ENCODE measurements around the gene DCTN4.

Gene DCTN4

DNA sequence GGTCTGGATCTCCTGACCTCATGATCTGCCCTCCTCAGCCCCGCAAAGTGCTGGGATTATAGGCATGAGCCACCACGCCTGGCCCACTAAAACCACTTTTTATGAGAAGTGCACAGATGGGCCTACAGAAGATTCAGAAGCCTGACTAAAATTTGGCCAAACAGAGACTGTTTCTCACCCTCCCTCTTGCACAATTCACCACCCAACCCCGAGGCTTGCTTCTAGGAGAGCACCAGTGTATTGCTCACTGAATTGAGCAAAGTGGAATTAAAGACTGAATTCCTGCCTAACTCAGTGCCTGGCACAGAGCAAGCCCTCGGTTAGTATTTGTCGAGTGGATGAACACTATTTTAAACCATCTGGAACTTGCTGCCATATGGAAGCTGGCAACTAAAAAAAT lies 3.4 kb upstream of the DCTN4 start:
- peaks cover 36% of the 10 kb centered on the region for H3K79me2 ChIP-seq (ENCODE audit: insufficient read depth, low read length)
- H3K9me2 ChIP-seq (replicated peaks; ENCODE audit: low read depth, low read length) = no peaks in the 10 kb centered on the region
- no peak overlapping the region for H2AFZ ChIP-seq (ENCODE audit: low read length)
- no peaks in the 10 kb centered on the region for H3K36me3 ChIP-seq (ENCODE audit: insufficient read depth, low read length)
- peaks cover 11% of the 10 kb centered on the region for H4K20me1 ChIP-seq (ENCODE audit: insufficient read depth, low read length, poor library complexity, severe bottlenecking)
- H3K4me3 ChIP-seq (ENCODE audit: low read length, poor library complexity, severe bottlenecking) = peak overlapping the region; percentile 63
- no peaks in the 10 kb centered on the region for H3K9me3 ChIP-seq (ENCODE audit: insufficient read depth, low read depth, low read length)
- no peaks in the 10 kb centered on the region for H3K27me3 ChIP-seq (ENCODE audit: insufficient read depth, low read length, poor library complexity, severe bottlenecking)
- H3K4me2 ChIP-seq (ENCODE audit: low read depth, low read length, poor library complexity, severe bottlenecking) = peak overlapping the region; percentile 87
- no peak for TF ChIP-seq EZH2phosphoT487 (IDR thresholded peaks at IDR 0.05; ENCODE audit: borderline replicate concordance)
- TF ChIP-seq, protein P1, sequence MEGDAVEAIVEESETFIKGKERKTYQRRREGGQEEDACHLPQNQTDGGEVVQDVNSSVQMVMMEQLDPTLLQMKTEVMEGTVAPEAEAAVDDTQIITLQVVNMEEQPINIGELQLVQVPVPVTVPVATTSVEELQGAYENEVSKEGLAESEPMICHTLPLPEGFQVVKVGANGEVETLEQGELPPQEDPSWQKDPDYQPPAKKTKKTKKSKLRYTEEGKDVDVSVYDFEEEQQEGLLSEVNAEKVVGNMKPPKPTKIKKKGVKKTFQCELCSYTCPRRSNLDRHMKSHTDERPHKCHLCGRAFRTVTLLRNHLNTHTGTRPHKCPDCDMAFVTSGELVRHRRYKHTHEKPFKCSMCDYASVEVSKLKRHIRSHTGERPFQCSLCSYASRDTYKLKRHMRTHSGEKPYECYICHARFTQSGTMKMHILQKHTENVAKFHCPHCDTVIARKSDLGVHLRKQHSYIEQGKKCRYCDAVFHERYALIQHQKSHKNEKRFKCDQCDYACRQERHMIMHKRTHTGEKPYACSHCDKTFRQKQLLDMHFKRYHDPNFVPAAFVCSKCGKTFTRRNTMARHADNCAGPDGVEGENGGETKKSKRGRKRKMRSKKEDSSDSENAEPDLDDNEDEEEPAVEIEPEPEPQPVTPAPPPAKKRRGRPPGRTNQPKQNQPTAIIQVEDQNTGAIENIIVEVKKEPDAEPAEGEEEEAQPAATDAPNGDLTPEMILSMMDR (conservative IDR thresholded peaks at IDR 0.05; ENCODE audit: low read length) = no peak
- peak overlapping the region; percentile 88 for H3K9ac ChIP-seq (ENCODE audit: low read depth, low read length, poor library complexity, severe bottlenecking)
- peaks cover 76% of the 10 kb centered on the region for H3K4me1 ChIP-seq (ENCODE audit: insufficient read depth, low read length, poor library complexity, severe bottlenecking)
- peaks cover 30% of the 10 kb centered on the region for H3F3A ChIP-seq (ENCODE audit: low read depth)

DNA sequence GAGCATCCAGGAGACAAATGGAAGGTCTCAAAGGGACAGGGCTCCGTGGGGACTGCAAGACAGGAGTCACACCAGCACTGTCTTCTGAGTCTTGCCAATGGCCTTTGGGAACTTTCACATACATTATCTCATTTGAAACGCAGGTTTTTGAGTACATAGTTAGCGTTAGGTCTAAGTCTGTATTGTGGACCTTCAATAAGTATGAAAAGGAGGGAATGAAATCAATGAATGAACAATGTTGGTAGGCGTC lies 442 bp upstream of the DCTN4 start:
- peak overlapping the region; percentile 90 for H2AFZ ChIP-seq (ENCODE audit: low read length)
- H3K4me3 ChIP-seq (ENCODE audit: low read length, poor library complexity, severe bottlenecking) = peak overlapping the region; percentile 97
- no peaks in the 10 kb centered on the region for H3K9me3 ChIP-seq (ENCODE audit: insufficient read depth, low read depth, low read length)
- no peaks in the 10 kb centered on the region for H3K9me2 ChIP-seq (replicated peaks; ENCODE audit: low read depth, low read length)
- TF ChIP-seq, protein P1 (conservative IDR thresholded peaks at IDR 0.05; ENCODE audit: low read length) = no peak
- no peak for TF ChIP-seq EZH2phosphoT487 (IDR thresholded peaks at IDR 0.05; ENCODE audit: borderline replicate concordance)
- peak overlapping the region; percentile 77 for H3K4me2 ChIP-seq (ENCODE audit: low read depth, low read length, poor library complexity, severe bottlenecking)
- H3K79me2 ChIP-seq (ENCODE audit: insufficient read depth, low read length) = peaks cover 61% of the 10 kb centered on the region
- peaks cover 13% of the 10 kb centered on the region for H3F3A ChIP-seq (ENCODE audit: low read depth)
- peaks cover 20% of the 10 kb centered on the region for H4K20me1 ChIP-seq (ENCODE audit: insufficient read depth, low read length, poor library complexity, severe bottlenecking)
- no peaks in the 10 kb centered on the region for H3K27me3 ChIP-seq (ENCODE audit: insufficient read depth, low read length, poor library complexity, severe bottlenecking)
- H3K36me3 ChIP-seq (ENCODE audit: insufficient read depth, low read length) = peaks cover 14% of the 10 kb centered on the region; the same call in 1 of the 2 replicates
- H3K4me1 ChIP-seq (ENCODE audit: insufficient read depth, low read length, poor library complexity, severe bottlenecking) = peaks cover 66% of the 10 kb centered on the region
- peak overlapping the region; percentile 84 for H3K9ac ChIP-seq (ENCODE audit: low read depth, low read length, poor library complexity, severe bottlenecking)

DNA sequence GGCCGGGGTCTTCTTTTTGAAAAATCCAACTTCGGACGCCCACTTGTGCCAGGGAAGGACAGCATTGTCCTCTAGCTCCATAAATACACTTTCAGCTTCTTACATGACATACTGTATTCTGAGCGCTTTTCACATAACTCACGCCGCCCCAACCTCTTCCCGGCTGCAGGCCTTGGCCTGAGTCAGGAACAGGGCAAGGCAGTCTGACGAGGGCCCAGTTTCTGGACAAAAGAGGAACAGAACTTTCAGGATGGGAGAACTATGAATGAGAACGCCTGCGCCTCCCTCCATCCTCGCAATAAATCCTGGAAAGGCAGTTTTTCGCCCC lies 650 bp downstream of the DCTN4 start:
- TF ChIP-seq, protein P1 (conservative IDR thresholded peaks at IDR 0.05; ENCODE audit: low read length) = no peak
- TF ChIP-seq EZH2phosphoT487 (IDR thresholded peaks at IDR 0.05; ENCODE audit: borderline replicate concordance) = no peak
- peak overlapping the region; percentile 84 for H3K9ac ChIP-seq (ENCODE audit: low read depth, low read length, poor library complexity, severe bottlenecking)
- no peaks in the 10 kb centered on the region for H3K9me2 ChIP-seq (replicated peaks; ENCODE audit: low read depth, low read length)
- H3K79me2 ChIP-seq (ENCODE audit: insufficient read depth, low read length) = peaks cover 72% of the 10 kb centered on the region
- H2AFZ ChIP-seq (ENCODE audit: low read length) = peak overlapping the region; percentile 68
- H3K4me3 ChIP-seq (ENCODE audit: low read length, poor library complexity, severe bottlenecking) = peak overlapping the region; percentile 97
- peaks cover 25% of the 10 kb centered on the region for H3K36me3 ChIP-seq (ENCODE audit: insufficient read depth, low read length)
- H3K4me1 ChIP-seq (ENCODE audit: insufficient read depth, low read length, poor library complexity, severe bottlenecking) = peaks cover 63% of the 10 kb centered on the region
- 0 out of 2 replicates have a peak, but pooled peaks cover 5% of the 10 kb centered on the region for H3F3A ChIP-seq (ENCODE audit: low read depth)
- H3K4me2 ChIP-seq (ENCODE audit: low read depth, low read length, poor library complexity, severe bottlenecking) = peak overlapping the region; percentile 83
- H3K9me3 ChIP-seq (ENCODE audit: insufficient read depth, low read depth, low read length) = no peaks in the 10 kb centered on the region
- no peaks in the 10 kb centered on the region for H3K27me3 ChIP-seq (ENCODE audit: insufficient read depth, low read length, poor library complexity, severe bottlenecking)
- H4K20me1 ChIP-seq (ENCODE audit: insufficient read depth, low read length, poor library complexity, severe bottlenecking) = peaks cover 20% of the 10 kb centered on the region

Measured in Loucy (cell line).